GM18951 (cell line): ENCODE measurements around the gene FLOT2.
"Not testable (repeated sequence)": the region's sequence is repeated elsewhere in the genome, so short reads cannot be mapped to it uniquely, and the experiment has no call there.

Experiments used
- POLR2A ChIP-seq: IDR thresholded peaks from 4 replicates; pipeline ENCODE4 v1.6.1; 2011; ENCODE audit warnings: mild to moderate bottlenecking; ENCODE audit not compliant: insufficient read length, insufficient read depth; ENCODE audit errors: extremely low read depth
- in situ Hi-C: fragments of 300-500 bp; cut with MboI; formaldehyde crosslinking; loops from one replicate; pipeline ENCODE4 v1.12.0; 2022; ENCODE audit warnings: low sequenced_read_pairs, mixed read lengths, inconsistent platforms; ENCODE audit not compliant: unreplicated experiment

Gene FLOT2

GRCh38 chr17:28907709-28908475 is 10.4 kb upstream of the FLOT2 start:
- in situ Hi-C loops: no loop called here
- no peak for TF ChIP-seq POLR2A

GRCh38 chr17:28906706-28907438 is 9.3 kb upstream of the FLOT2 start:
- in situ Hi-C loops: no loop called here
- TF ChIP-seq POLR2A: no peak

- in situ Hi-C loops: no loop called here
Measured at GRCh38 chr17:28906276-28906675, 8.7 kb upstream of the FLOT2 start.

GRCh38 chr17:28904800-28905199 is 7.3 kb upstream of the FLOT2 start:
- no peak for TF ChIP-seq POLR2A
- in situ Hi-C loops: no loop called here

More at GRCh38 chr17:28906276-28906675, 8.7 kb upstream of the FLOT2 start:
- TF ChIP-seq POLR2A: no peak

GRCh38 chr17:28903546-28903841 is 6.0 kb upstream of the FLOT2 start:
- in situ Hi-C loops: not testable (repeated sequence)

GRCh38 chr17:28902819-28903545 is 5.4 kb upstream of the FLOT2 start, which contains the start of gene DHRS13:
Gene DHRS13, minus strand, starts transcription at chr17:28903079. Its CDS starts 135 bp downstream, at chr17:28902944.
- TF ChIP-seq POLR2A: peak; percentile 37
- in situ Hi-C loops: no loop called here

GRCh38 chr17:28901866-28902818 is 4.6 kb upstream of the FLOT2 start:
- TF ChIP-seq POLR2A: no peak
- in situ Hi-C loops: no loop called here

GRCh38 chr17:28900986-28901726 is 3.6 kb upstream of the FLOT2 start:
- in situ Hi-C loops: no loop called here
- no peak for TF ChIP-seq POLR2A

- TF ChIP-seq POLR2A: no peak
- in situ Hi-C loops: no loop called here
Measured at GRCh38 chr17:28899212-28899815, 1.8 kb upstream of the FLOT2 start.

GRCh38 chr17:28898527-28898955 is 1.0 kb upstream of the FLOT2 start:
- TF ChIP-seq POLR2A: no peak
- in situ Hi-C loops: no loop called here

- TF ChIP-seq POLR2A: peak; percentile 17
- in situ Hi-C loops: no loop called here
Measured at GRCh38 chr17:28897769-28898526, 415 bp upstream of the FLOT2 start.
